Activated CD4-positive, CD25-positive, alpha-beta regulatory T cell treated with anti-CD3 and anti-CD28 coated beads, Interleukin-2, amount 50 U/mL, for 72 hours (primary cell): ENCODE measurements around the gene IGFBP5.

Source experiments
- DNase-seq: peaks from one replicate; pipeline ENCODE4 v3.0.0; 2021

Gene IGFBP5

DNA sequence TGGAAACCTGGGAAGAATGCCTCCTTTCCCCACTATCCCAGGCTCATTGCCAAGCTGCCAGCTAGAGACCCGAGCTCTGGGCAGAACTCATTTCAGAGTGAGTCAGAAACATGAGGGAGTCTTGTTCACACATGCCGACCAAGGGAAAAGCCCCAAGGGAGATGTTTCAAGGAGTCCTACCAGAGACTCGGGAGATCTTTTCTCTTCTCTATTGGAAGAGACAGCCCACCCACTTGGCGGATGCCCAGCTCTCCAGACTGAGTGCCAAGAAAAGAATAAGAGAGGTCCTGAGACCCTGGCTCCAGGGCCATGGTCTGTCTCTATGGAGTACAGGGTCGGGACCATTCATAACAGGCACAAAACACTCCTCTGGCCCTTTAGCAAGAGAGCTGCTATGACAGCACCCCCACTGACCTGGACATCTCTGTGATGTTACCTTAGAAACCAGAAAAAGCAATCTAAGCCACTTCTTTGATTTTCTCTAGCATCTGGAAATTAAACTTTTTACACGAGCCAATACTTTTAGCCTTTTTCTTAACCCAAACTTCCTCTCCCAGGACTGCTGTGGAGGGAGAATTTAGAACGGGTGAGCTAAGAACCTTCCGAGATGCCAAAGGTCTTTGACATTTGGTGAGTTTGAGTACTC is 18.5 kb upstream of the IGFBP5 start:
- no peak for DNase-seq

DNA sequence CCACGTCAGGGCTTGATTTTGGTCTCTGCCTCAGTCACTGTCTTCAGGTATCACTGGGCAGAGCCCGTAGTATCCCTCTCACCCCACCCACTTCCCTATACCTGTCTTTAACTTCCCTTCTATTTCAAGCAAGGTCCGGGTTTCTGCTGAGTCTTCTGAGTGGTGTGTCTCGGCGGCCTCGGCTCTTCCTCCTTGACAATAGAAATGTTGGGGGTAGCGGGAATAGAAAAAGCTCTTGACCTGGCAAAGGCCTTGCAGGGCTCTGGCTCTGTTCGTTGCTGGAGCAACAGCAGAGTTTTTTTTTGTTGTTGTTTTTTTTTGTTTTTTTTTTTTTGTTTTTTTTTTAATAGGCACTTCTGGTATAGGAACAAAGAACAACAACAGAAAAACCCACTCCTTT is 16.0 kb upstream of the IGFBP5 start:
- no peak for DNase-seq

DNA sequence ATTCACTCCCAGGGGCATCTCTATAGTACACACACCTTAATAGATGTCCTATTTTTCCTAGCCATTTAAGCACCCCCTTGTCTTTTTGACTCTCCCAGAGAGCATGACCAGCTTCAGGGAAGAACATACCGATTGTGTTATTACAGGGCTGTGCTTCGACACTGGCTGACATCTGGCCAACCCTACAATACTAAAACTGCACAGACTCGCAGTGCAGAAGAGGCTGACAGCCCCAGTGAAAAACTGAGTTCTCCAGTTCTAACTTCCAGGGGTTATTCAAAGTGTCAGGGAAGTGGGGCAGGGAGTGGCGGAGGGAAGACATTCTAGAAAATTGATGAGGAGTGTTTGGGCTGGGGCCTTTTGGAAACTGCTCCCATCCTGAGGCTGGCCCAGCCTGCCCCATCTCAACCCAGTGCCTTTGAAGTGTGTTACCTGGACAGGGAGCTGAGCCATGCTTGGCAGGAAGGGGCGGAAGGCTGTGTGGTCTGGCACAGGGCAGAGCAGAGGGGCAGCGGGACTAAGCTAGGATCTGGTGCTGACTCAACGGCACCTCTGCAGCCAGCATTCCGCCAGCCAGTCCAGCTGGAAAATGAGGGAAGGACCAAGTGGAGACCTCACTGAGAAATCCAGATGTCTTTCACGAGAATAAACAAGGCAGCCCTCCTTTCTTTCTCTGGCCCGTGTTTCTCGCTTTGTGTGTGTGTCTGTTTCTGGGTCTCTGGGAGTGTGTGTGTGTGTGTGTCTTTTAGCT is 15.4 kb upstream of the IGFBP5 start:
- no peak for DNase-seq

DNA sequence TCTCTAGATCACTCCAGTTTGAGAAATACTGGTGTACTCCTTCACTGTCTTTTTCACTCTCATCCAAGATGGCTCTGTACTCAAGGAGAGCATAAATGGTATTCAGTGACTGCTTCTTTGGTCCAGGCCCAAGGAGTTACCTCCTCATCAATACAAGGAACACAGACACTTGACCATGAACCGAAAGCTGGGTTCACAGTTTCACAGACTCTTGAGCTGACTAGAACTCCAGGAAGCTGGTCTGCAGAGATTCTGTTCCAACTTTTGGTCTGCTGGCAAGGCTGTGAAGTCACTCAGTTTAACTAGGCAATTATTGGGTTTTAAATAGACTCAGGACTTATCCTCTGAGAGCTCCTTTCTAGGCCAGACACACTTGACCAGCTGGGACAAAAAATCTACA is 7.4 kb upstream of the IGFBP5 start:
- no peak for DNase-seq

DNA sequence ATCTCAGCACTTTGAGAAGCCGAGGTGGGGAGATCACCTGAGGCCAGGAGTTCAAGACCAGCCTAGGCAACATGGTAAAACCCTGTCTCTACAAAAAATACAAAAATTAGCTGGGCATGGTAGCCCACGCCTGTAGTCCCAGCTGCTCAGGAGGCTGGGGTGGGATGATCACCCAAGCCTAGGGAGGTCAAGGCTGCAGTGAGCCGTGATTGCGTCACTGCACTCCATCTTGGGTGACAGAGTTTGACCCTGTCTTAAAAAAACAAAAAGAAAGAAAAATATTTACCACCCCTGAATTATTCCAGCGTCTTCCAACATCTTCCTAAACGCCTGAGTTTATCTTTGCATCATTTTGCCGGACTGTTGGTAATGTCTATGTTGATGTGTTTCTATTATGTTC is 6.2 kb upstream of the IGFBP5 start:
- DNase-seq = no peak

DNA sequence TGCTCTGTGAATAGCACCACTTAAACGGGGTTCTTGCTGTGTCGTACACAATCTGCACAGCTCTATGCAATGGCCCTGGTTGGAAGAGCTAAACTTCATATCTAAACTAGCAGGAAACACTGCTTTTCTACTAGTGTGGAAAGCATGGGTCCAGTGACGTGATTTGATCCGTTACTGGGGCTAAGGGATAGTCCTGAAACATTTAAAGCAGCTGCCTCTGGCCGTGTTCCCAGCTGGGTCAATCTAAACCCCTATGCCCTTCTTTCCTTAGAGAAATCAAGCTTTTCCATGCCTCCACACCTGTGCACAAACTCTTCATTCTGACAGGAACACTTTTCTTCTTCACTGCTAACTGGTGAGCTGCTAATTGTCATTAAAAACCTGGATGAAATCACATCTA is 5.4 kb upstream of the IGFBP5 start:
- DNase-seq = no peak

DNA sequence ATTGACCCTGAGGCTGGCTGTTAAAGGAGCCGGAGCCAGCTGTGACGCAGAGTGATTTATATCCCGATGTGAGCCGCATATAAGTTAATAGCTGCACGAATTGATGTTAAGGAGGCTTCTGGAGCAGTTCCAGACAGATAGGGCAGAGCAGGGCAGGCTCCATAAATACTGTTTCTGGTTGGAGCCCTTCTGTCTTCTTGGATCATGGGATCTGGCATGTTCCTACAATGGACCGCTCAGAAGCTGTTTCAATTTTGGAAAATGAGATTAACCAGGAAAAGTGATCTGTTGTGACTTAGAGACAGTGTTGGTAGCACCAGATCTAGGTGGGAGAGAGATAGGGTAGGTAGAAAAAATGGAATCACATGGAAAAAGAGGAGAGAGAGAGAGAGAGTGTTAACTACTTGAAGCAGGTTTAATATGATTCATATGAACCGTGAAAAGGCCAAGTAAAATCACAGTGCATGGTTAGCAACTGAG is 4.8 kb upstream of the IGFBP5 start:
- no peak for DNase-seq

DNA sequence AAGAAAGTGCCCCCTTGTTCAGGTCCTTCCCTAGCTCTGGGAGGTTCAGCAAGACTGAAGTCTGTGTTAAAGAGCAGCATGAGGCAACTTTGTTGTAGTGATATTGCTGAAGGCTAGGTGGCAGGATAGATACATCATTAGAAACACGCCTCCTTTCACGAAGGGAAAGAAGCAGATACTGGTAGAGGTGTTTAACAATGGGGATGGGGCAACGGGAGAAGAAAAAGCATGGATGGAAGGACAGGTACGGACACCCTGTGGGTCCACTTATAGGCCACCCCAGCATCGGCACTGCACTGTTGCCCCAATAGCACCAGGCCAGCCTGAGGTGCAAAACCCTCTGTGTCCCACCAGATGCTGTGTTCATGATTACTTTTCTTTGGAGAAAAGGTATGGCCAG is 3.5 kb upstream of the IGFBP5 start:
- DNase-seq = no peak

DNA sequence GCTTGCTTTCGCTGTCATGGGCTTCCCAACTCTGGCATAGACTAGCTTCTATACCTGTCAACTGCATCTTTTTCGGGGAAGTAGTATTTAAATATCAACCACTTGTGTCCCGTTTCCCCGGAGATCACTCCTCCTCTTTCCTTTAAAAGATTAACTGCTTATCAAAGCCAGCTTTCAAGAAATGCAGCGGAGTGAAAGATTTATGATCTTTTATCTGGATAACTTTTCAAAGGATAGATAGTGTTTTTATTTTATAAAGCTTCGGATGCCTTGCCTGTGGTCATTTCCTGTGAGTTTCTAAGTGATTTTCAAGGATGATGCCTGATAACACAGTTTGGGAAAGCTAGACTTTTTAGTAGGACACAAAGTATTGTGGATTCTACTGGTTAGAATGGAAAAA is 2.9 kb upstream of the IGFBP5 start:
- DNase-seq = no peak

DNA sequence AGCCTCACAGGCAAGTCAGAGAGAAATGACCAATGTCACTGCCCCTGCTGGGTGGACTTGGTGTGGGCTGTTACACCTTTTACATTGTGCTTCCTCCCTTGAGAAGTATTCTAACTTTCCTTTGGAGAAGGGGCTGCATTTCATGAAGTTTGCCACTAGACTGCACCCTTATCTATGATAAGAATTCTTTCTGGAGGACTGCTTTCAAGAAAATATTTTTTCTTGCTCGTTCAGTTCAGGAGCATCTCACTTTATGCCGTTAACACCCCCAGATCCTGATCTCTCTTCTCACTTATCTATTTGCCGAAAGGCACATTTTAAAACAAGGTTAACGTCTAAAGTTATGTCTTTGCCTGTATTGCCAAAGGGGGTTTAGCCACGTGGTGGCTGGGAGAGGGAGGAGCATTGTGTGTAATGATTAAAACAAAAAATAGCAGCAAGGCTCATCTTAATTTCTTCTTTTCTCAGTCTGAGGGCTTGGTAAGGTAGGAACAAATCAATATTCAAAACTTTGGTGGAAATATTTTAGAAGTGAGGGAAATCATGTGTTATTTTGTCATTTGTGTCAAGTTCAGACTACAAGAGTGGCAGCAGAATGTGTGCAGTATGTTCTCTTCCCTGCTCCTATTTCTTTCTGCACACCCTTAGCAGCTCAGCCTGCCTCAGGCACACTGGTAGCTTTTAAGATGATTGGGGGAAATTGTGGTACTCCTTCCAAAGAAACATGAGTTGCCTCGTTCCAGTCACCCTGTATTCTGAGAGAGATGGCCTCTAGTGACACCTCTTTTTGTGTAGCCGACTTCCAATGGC is 1.6 kb upstream of the IGFBP5 start:
- DNase-seq = no peak

DNA sequence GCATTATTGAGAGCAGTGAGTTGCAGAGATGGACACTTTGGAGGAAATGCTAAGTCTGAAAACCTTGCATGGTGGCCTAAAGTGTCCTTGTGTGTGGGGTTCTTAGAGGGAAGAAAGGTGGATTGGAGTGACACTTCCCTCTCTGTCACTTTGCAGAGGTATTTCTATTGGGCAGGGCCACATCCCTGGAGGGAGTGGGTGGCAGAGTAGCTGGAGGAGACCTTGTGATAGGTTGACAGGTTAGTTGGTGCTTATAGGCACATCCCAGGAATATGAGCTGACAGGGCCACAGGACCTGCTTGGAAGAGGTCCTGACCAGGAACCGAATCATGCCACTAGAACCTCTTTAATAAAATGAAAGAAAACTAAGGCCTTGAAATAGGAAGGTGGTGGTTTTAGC is 972 bp upstream of the IGFBP5 start:
- DNase-seq = no peak

DNA sequence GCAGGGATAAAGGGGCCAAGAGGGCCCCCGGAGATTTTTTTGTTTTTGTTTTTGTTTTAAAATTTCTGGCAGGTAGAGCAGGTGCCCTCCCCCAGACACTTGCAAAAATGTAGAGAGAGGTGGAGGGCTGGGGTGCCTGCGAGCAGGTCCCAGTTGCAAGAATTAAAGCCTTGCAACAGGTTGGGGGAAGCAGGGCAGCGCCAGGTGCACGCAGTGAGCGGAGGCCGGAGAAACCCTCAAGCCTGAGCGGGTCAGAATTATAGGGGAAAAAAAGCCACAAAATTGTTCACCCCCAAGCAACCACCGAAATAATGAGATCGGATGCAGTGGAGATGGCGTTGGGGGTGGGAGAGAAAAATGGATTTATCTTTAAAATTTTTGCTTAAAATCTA is 527 bp downstream of the IGFBP5 start:
- no peak for DNase-seq

DNA sequence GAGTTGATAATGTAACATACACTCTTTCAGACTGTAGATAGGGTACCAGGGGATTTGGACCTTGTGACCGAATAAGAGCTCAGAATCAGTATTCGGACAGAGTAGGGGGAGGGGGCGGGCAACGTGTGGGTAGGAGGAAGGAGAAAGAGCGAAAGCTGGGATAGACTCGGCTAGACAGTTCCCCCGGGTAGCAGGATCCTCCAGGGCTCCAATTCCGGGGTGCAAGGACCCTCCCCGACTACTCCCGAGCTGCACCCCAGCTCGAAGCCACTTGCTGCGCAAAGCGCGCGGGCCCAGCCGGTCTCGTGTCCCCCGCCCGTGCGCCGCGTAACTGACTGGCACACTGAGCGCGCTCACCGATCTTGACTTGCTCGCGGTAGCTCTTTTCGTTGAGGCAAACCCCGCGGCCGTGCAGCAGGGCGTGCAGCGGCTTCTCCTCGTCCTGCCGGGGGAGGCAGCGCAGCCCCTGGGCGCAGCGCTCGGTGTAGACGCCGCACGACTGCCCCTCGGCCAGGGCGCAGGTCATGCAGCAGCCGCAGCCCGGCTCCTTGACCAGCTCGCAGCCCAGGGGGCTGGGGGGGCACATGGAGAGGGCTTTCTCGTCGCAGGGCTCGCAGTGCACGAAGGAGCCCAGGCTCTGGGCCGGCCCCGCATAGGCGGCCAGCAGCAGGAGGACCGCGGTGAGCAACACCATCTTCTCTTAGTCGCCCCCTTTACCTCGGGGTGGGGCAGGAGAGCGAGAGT is 1.1 kb downstream of the IGFBP5 start:
- DNase-seq = no peak

DNA sequence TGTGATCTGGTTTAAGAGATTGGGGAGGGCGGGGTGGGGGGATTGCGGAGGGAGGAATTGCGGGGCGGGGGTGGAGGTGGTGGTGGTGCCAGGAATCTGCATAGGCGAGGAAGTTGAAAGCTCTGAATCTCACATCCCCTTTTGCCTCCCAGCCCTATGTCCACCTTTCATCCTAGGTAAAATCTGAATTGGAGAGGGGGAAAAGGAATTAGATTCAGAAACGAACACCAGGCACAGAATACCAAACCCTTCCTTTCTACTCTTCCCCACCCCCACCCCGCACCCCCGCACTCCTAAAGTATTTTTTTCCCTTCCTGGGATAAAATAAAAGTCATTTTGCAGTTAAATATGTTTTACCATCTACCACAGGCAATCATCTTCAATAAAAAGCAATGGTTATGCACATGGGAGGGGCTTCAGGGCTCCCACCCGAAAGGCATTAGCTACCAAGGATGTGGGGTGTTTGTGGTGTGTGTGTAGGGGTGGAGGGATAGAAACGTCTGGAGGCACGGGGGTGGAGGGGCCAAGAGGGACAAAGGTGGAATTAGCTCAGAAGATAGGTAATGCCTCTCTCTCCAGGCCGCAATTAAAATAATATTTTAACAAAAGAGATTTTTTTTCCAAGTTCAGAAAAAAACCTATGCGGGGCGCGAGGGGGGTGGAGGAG is 1.8 kb downstream of the IGFBP5 start:
- DNase-seq = no peak

DNA sequence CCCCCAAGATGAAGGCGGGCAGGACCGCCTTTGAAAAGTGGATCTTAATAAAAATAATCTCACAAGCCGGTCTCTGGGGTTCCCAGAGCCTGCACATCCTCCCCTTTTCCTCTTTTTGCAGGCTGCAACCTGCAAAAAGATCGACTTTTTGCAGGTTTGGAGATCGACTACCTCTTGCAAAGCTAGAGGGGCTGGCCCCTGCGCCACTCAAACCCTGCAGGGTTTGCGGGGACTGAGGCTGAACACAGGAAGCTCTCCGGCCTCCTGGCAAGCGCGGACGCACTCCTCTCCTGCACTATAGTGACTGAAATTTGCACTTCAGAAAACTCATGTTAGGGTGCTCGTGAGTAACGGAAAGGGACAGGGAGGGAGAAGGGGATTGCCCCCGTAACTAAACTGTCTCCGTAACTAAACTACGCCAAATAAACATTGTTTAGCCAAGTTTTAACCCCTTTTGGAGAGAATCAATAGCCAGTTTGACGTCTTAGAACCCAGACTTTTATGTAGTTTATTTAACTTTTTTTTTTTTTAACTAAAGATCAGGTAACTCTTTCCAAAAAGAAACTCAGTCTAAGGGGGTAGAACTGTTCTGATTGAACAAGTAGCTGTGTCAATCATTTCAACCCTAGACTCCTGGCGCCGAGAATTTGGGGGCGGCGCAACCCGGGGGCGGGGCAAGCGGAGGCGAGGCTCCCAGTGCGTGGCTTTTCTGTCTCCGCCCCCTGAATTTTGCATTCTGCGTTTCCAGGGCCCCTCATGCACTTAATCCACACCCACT is 2.5 kb downstream of the IGFBP5 start:
- DNase-seq = peak; percentile 49

DNA sequence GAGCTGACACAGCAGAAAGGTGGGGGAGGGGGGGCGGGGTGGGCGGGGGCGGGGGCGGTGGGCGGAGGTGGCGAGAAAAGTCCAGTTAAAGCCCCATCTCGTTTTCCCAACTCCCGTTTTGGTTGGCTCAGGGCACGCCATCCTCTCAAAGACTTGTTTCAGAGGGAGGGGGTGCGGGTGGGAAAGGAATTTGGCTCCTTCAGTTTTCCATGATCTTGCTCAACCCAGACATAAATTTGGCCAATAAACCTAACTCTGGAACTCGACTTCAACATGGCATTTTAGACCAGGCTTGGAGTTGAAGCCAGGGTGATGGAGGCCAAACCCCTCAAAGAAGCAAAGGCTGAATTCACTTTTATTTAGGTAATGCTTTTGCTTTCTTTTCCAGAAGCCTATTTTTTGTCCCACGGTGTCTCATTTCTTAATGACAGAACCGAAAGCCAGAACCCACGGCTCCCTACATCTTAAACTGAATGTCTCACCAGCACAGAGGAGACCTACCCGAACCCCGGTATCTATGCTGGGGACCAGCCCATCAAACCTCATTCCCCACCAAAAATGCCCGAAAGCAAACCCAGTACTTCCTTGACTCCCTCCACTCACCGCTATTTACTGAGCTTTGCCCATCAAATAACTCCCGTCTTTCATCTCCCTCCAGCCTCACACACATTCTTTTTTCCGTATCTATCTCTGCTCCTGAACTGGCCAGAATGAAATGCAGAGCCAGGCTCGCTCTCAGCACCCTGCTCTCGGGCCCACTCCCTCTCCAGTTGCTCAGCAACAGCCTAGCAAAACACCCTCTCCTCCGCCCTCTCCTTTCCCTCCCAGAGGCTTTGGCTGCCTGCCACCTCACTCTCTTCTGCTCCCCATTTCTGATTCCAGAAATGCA is 4.3 kb downstream of the IGFBP5 start:
- DNase-seq = no peak

DNA sequence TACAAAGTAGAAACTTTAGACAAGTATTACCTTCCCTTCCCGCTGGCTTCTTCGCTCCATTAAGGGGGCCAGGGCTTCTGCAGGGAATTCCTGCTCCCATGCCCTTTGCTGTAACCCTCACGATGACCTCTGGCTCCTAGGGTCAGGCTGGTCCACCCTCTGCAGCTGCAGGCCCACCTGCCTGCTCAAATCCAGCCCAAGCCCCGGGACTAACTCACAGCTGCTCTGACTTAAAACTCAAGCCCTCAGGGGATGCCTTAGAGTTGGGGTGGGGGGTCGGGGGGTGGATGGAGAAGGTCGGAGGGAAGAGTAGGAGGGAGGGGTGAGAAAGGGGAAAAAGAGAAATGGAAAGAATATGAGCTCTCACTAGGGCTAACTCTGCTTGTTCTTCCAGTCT is 4.9 kb downstream of the IGFBP5 start:
- no peak for DNase-seq

DNA sequence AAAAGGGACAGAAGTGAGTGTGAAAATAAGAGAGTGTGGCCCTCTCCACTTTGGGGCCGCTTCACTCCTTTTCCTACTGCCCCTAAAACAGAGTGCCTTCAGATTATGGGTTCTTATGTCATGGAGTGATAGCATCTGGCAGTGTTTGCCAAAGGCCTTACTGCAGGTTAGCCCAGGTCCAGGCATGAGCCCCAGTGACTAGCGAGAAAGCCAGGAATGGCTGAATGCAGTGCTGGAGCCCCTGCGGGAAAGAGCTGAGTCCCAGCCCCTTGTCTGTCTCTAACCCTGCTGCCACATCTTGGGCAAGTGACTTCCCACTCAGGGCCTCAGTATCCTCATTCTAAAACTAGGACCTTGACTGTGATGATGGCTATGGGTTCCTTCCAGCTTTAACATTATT is 6.0 kb downstream of the IGFBP5 start:
- DNase-seq = no peak

DNA sequence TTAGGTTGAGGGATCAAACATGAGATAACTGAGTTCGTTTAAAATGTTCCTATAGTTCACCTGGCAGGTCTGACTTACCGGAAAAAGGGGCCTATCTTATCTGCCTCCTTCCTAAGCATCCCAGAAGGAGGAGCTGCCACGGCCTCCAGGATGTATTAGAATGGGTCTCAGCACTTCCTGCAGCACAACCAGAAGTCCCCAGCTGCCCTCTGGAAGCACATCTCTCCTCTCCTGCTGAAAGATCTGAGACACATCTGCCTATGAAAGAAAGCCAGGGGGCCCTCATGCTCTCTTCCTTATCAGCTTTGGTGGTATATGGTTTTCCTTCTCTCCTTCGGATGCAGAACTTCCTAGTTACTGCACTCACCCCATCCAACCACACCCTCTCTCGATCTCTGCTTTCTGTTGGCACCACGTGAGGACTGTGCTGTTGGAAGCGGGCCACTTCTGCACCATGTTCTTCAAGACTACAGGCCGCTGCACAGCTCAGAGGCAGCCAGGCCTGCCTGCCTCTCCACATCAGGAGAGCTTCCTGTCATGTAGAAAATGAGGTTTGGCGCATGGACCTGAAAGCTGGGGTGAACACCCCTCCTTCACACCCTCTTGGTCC is 6.5 kb downstream of the IGFBP5 start:
- DNase-seq = no peak

DNA sequence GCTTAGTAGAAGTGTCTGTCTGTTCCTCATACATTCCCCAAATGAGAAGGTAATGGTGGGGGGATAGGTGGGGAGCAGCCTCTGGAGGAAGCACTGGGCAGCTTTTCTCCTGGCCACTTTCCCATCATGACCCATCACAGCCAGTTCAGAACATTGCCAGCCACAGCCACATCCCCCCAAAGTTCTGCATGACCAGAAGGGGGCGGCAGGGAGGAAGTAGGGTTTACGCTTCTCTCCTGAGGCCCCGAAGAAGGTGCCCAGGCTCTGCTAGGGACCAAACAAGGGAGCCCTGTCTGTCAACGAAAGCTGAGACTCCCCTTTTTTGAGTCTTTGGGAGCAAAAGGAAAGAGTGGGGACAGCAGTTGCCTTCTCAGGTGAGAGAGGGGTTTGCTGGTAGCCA is 7.7 kb downstream of the IGFBP5 start:
- DNase-seq = no peak
